PC-3 (cell line): ENCODE data around the gene CISD1. TPM values are rescaled to one million over a fixed set of nuclear protein-coding genes. Genes with fewer than 3 reads are reported as not detected.

Source experiments
- ATAC-seq: fragments of 200-7000 bp; cut with Tn5 transposase; 2 replicates; pipeline ENCODE4 v1.9.1; 2020; ENCODE audit warnings: mild to moderate bottlenecking, moderate library complexity
- BruUV-seq: library from RNA; stranded (reverse); fragments of 400-500 nt; replicated peaks from 2 replicates; lab custom pipeline; 2021; lab: Mats Ljungman, UMichigan
- CTCF ChIA-PET: fragments of 300-600 bp; sonication (Branson Sonifier 250); formaldehyde crosslinking; loops from one replicate; lab custom pipeline; 2022; ENCODE audit warnings: antibody characterized with exemption; lab: Charles Lee
- POLR2A ChIA-PET: fragments of 300-600 bp; sonication (Branson Sonifier 250); formaldehyde crosslinking; loops from one replicate; lab custom pipeline; 2022; ENCODE audit warnings: antibody characterized with exemption; ENCODE audit not compliant: unreplicated experiment; lab: Charles Lee
- DNase-seq: peaks from one replicate; pipeline ENCODE4 v3.0.0-alpha.2; 2015
- H2AFZ ChIP-seq: fragments of 300-600 bp; sonication (generic); 2 replicates; pipeline ENCODE4 v1.6.0; 2016; ENCODE audit warnings: antibody characterized with exemption, low read length
- H3F3A ChIP-seq: fragments of 300-600 bp; sonication (generic); one replicate; pipeline ENCODE4 v1.6.0; 2017; ENCODE audit warnings: antibody characterized with exemption, low read length, control low read depth, mild to moderate bottlenecking; ENCODE audit not compliant: unreplicated experiment
- H3K27ac ChIP-seq: fragments of 300-600 bp; sonication (generic); 2 replicates; pipeline ENCODE4 v1.5.1; 2016; ENCODE audit warnings: mild to moderate bottlenecking, low read length
- H3K27me3 ChIP-seq: fragments of 300-600 bp; sonication (generic); 2 replicates; pipeline ENCODE4 v1.6.1; 2016; ENCODE audit warnings: low read length, mixed read lengths
- H3K36me3 ChIP-seq: fragments of 300-600 bp; sonication (generic); 2 replicates; pipeline ENCODE4 v1.6.1; 2016; ENCODE audit warnings: low read depth, mixed run types, low read length, mixed read lengths
- H3K4me1 ChIP-seq: fragments of 300-600 bp; sonication (generic); 2 replicates; pipeline ENCODE4 v1.5.1; 2016; ENCODE audit warnings: low read length; ENCODE audit not compliant: insufficient read depth
- H3K4me2 ChIP-seq: fragments of 300-600 bp; sonication (generic); 2 replicates; pipeline ENCODE4 v1.6.0; 2016; ENCODE audit warnings: low read length
- H3K4me3 ChIP-seq: fragments of 300-600 bp; sonication (generic); 2 replicates; pipeline ENCODE4 v1.5.1; 2016; ENCODE audit warnings: mild to moderate bottlenecking, low read length, mixed read lengths
- H3K79me2 ChIP-seq: fragments of 300-600 bp; sonication (generic); 2 replicates; pipeline ENCODE4 v1.6.1; 2017; ENCODE audit warnings: low read length, mixed read lengths
- H3K9ac ChIP-seq: fragments of 300-600 bp; sonication (generic); 2 replicates; pipeline ENCODE4 v1.6.0; 2016; ENCODE audit warnings: mild to moderate bottlenecking, low read length
- H3K9me2 ChIP-seq: fragments of 300-600 bp; sonication (generic); replicated peaks from 2 replicates; pipeline ENCODE4 v1.6.1; 2016; ENCODE audit warnings: mixed run types, low read length, mixed read lengths
- H3K9me3 ChIP-seq: fragments of 300-600 bp; sonication (generic); 2 replicates; pipeline ENCODE4 v1.6.1; 2016; ENCODE audit warnings: low read length, mixed read lengths
- H4K20me1 ChIP-seq: fragments of 300-600 bp; sonication (generic); 2 replicates; pipeline ENCODE4 v1.6.1; 2016; ENCODE audit warnings: low read length, mixed read lengths
- CTCF ChIP-seq: fragments of 300-600 bp; sonication (generic); conservative IDR thresholded peaks from 2 replicates; pipeline ENCODE4 v1.5.1; 2017; ENCODE audit warnings: antibody characterized with exemption, low read depth, mild to moderate bottlenecking, low read length
- EZH2 ChIP-seq: fragments of 300-600 bp; sonication (generic); IDR thresholded peaks from one replicate; pipeline ENCODE4 v1.6.1; 2017; ENCODE audit warnings: antibody characterized with exemption, mild to moderate bottlenecking, low read length; ENCODE audit not compliant: unreplicated experiment
- EZH2phosphoT487 ChIP-seq: fragments of 300-600 bp; sonication (generic); IDR thresholded peaks from 2 replicates; pipeline ENCODE4 v1.6.1; 2018; ENCODE audit warnings: mild to moderate bottlenecking, antibody characterized with exemption, low read length, borderline replicate concordance
- intact Hi-C: fragments of 100-400 bp; cut with micrococcal nuclease; formaldehyde crosslinking; loops from 2 replicates; pipeline ENCODE4 v1.9.0; 2023
- total RNA-seq: library from RNA; depleted of rRNA; stranded (reverse); fragments of >200 nt; gene quantifications from 2 replicates; pipeline ENCODE4 v1.2.3, GENCODE V29; 2014

Gene CISD1
- total RNA-seq, 1 experiment from 2014 or later, result 68.8 TPM

DNA sequence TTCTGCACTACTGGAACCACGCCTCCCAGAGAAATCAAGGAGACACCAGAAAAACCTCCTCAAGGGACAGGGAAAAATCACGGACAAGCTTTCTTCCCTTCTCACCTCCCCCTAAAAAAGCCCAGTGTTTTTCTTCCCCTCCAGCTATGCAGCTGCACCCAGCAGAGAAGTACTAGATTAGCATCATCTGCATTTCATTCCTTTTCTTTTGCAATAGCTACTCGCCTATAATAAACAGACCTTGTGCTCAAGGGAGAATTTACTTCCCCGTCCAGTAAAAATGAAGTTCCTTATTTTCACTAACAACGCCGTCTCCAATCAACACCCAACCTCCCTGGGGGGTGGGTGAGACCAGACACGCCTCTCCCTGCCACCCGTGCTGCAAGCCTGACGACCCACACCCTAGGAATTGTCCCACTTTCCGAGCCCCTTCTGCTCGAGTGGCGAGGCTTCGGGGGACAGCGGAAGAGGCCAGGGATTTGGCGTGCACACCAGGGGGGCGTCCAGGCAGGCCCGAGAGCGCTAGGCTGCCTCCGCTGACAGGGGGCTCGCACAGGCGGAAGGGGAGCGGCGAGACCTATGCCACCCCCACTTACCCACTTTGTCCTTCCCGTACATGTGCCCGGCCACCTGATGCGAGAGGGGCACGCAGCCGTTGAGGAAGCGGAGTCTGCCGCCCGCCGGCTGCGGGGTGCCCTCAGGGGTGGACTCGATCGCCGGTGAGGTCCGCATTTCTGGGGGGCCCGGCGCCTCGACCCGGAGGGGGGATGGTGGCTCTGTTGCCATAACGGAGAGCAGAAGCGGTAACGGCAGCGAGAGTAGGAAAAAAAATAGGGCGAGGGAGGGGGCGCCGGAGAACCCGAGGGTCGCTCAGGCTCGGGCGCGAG, 1.9 kb upstream of the CISD1 start:
- Histone ChIP-seq H3K79me2 (peaks cover 77% of the 10 kb centered on the region), H3K27ac (peak overlapping the region; percentile 7), H3K4me1 (peaks cover 19% of the 10 kb centered on the region), H2AFZ (peak overlapping the region; percentile 95), H4K20me1 (peaks cover 13% of the 10 kb centered on the region), H3F3A (no peaks in the 10 kb centered on the region), H3K9me2 (no peaks in the 10 kb centered on the region), H3K36me3 (no peaks in the 10 kb centered on the region), H3K9ac (peak overlapping the region; percentile 43), H3K27me3 (no peaks in the 10 kb centered on the region), H3K9me3 (no peaks in the 10 kb centered on the region), H3K4me3 (peak overlapping the region; percentile 89), H3K4me2 (peak overlapping the region; percentile 95)
- ChIA-PET CTCF (interaction anchor here (0.6 to 0.7 kb wide), 2 partner anchors 25 to 90 kb away, joined by 3 read pairs; no protein-coding TSS in a partner anchor), POLR2A (no interaction called here)
- DNase-seq, result peak; percentile 60
- intact Hi-C loops, result loop anchor here (2.0 kb wide), 1 partner anchor 30 kb away; no protein-coding TSS in a partner anchor
- peak; percentile 4 for ATAC-seq
- no peak for TF ChIP-seq EZH2
- TF ChIP-seq CTCF, result no peak
- TF ChIP-seq EZH2phosphoT487, result no peak
- TSS peak; percentile 33 for BruUV-seq

- peak; percentile 96 for DNase-seq
- POLR2A ChIA-PET, result interaction anchor here (0.5 to 0.6 kb wide), 3 partner anchors 31 to 117 kb away, joined by 4 to 7 read pairs (median 6); no protein-coding TSS in a partner anchor
- Histone ChIP-seq H3K9me3 (no peaks in the 10 kb centered on the region), H3K9ac (peak within 1 kb of the TSS; percentile 54), H3K79me2 (peaks cover 80% of the 10 kb centered on the region), H3K4me3 (peak within 1 kb of the TSS; percentile 89), H2AFZ (peak within 1 kb of the TSS; percentile 95), H3K4me2 (peak within 1 kb of the TSS; percentile 95), H4K20me1 (peaks cover 16% of the 10 kb centered on the region), H3K9me2 (no peaks in the 10 kb centered on the region), H3K4me1 (peaks cover 19% of the 10 kb centered on the region), H3K27me3 (no peaks in the 10 kb centered on the region), H3F3A (no peaks in the 10 kb centered on the region), H3K27ac (peak within 1 kb of the TSS; percentile 26), H3K36me3 (no peaks in the 10 kb centered on the region)
- TF ChIP-seq EZH2 (no peak), CTCF (no peak), EZH2phosphoT487 (no peak)
- intact Hi-C loops, result loop anchor here (1.0 to 2.0 kb wide), 3 partner anchors 31 to 91 kb away; partner anchors contain the start of gene UBE2D1
- CTCF ChIA-PET, result interaction anchor here (0.6 kb wide), 1 partner anchor 124 kb away, joined by 10 read pairs; no protein-coding TSS in a partner anchor
- ATAC-seq, result peak; percentile 65
- no TSS peak for BruUV-seq
Measured at GRCh38 chr10:58267713-58268453, 1.1 kb upstream of the CISD1 start, which contains the start of gene IPMK. IPMK (minus strand) TSS chr10:58267894; CDS start chr10:58267611, 283 bp downstream.
